Skin of body (tissue), 2 donors: Measurements from ENCODE around the gene BRICD5. TPM values are rescaled to one million over a fixed set of nuclear protein-coding genes. Genes with fewer than 3 reads are reported as not detected.
"Not testable (repeated sequence)": the region's sequence is repeated elsewhere in the genome, so short reads cannot be mapped to it uniquely, and the experiment has no call there.

Experiments
- DNase-seq: peaks from one replicate; lab custom pipeline; 2025; lab: John Stamatoyannopoulos, UW
- total RNA-seq: library from RNA; depleted of rRNA; stranded (reverse); fragments of >200 nt; gene quantifications from one replicate; pipeline ENCODE4 v1.2.3, GENCODE V29; 2014

Gene BRICD5
- total RNA-seq, 1 donor from 2014 or later, result 2.7 TPM

- peak; percentile 99 for DNase-seq
These were observed 12.7 kb upstream of the BRICD5 start, which contains the start of gene E4F1 for GRCh38 chr16:2223221-2223941. Gene E4F1 (plus strand): TSS chr16:2223591. CDS start chr16:2223614, 23 bp downstream.

- DNase-seq, result no peak
These were observed 5.7 kb upstream of the BRICD5 start for GRCh38 chr16:2216330-2216729.

- DNase-seq, result no peak
These were observed 4.0 kb upstream of the BRICD5 start, which contains the start of gene PGP for GRCh38 chr16:2214719-2214968. Gene PGP (minus strand): TSS chr16:2214840. CDS start chr16:2214777, 63 bp downstream.

- DNase-seq, result no peak
These were observed 3.4 kb upstream of the BRICD5 start for GRCh38 chr16:2213817-2214718.

- DNase-seq, result peak; percentile 15
These were observed 2.0 kb upstream of the BRICD5 start for GRCh38 chr16:2212362-2213324.

GRCh38 chr16:2211923-2212347, 1.3 kb upstream of the BRICD5 start:
- DNase-seq, result no peak

GRCh38 chr16:2210009-2210332, 692 bp downstream of the BRICD5 start:
- DNase-seq, result no peak

GRCh38 chr16:2209258-2210008, 1.2 kb downstream of the BRICD5 start:
- DNase-seq, result no peak

- DNase-seq, result no peak
These were observed 1.9 kb downstream of the BRICD5 start for GRCh38 chr16:2208772-2209171.

GRCh38 chr16:2208308-2208707, 2.4 kb downstream of the BRICD5 start:
- DNase-seq, result no peak

GRCh38 chr16:2207872-2208271, 2.8 kb downstream of the BRICD5 start:
- no peak for DNase-seq

- DNase-seq, result no peak
These were observed 3.8 kb downstream of the BRICD5 start for GRCh38 chr16:2206780-2207433.

- no peak for DNase-seq
These were observed 4.3 kb downstream of the BRICD5 start for GRCh38 chr16:2206420-2206779.

GRCh38 chr16:2205967-2206313, 4.7 kb downstream of the BRICD5 start:
- DNase-seq, result no peak

- DNase-seq, result peak; percentile 90
These were observed 5.3 kb downstream of the BRICD5 start, which contains the start of gene MLST8 for GRCh38 chr16:2205104-2205966. Gene MLST8 (plus strand): TSS chr16:2205454. CDS start chr16:2206086, 632 bp downstream.

GRCh38 chr16:2204416-2205103, 6.1 kb downstream of the BRICD5 start:
- no peak for DNase-seq

GRCh38 chr16:2203119-2203688, 7.5 kb downstream of the BRICD5 start:
- DNase-seq, result not testable (repeated sequence)

- no peak for DNase-seq
These were observed 10.3 kb downstream of the BRICD5 start for GRCh38 chr16:2200313-2200712.
